ENCODE data around the gene LAMTOR2. TPM values are rescaled to one million over a fixed set of nuclear protein-coding genes. Genes with fewer than 3 reads are reported as not detected.
A peak's percentile ranks its signal among the peaks of the same experiment; 100 is the strongest.

LAMTOR2 gene
- total and polyA plus RNA-seq, 2 experiments from 2014 or later, result 67.3 to 108 TPM

DNA sequence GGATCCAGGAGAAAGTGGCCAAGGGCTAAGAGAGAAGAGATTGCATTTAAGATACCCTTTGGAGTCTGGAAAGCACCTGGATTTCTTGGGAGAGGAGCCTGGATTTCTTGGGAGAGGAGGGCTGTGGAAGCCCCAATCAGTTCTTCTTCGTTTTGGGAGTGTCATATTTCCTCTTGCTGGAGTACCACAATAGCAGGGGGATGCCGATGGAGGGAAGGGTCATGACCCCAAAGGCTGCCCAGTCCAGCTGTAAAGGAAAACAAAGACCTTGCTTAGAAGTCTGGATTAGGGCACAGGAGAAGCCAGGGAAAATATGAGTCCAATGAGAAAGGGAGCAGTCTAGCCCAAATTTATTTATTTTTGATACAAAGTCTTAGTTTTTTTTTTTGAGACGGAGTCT lies 45.2 kb upstream of the LAMTOR2 start:
- peaks cover 28% of the 10 kb centered on the region for H3F3A ChIP-seq (replicated peaks; ENCODE audit: low read depth)
- ATAC-seq (no peak), DNase-seq (ENCODE audit: low spot score) (no peak)
- peaks cover 43% of the 10 kb centered on the region for H3K36me3 ChIP-seq (ENCODE audit: insufficient read depth)
- no peaks in the 10 kb centered on the region for H3K4me1 ChIP-seq (ENCODE audit: insufficient read depth)
- peaks cover 58% of the 10 kb centered on the region for H3K36me3 Mint-ChIP-seq (ENCODE audit: low read depth)
- TF ChIP-seq, protein P1, sequence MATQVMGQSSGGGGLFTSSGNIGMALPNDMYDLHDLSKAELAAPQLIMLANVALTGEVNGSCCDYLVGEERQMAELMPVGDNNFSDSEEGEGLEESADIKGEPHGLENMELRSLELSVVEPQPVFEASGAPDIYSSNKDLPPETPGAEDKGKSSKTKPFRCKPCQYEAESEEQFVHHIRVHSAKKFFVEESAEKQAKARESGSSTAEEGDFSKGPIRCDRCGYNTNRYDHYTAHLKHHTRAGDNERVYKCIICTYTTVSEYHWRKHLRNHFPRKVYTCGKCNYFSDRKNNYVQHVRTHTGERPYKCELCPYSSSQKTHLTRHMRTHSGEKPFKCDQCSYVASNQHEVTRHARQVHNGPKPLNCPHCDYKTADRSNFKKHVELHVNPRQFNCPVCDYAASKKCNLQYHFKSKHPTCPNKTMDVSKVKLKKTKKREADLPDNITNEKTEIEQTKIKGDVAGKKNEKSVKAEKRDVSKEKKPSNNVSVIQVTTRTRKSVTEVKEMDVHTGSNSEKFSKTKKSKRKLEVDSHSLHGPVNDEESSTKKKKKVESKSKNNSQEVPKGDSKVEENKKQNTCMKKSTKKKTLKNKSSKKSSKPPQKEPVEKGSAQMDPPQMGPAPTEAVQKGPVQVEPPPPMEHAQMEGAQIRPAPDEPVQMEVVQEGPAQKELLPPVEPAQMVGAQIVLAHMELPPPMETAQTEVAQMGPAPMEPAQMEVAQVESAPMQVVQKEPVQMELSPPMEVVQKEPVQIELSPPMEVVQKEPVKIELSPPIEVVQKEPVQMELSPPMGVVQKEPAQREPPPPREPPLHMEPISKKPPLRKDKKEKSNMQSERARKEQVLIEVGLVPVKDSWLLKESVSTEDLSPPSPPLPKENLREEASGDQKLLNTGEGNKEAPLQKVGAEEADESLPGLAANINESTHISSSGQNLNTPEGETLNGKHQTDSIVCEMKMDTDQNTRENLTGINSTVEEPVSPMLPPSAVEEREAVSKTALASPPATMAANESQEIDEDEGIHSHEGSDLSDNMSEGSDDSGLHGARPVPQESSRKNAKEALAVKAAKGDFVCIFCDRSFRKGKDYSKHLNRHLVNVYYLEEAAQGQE (IDR thresholded peaks at IDR 0.05; ENCODE audit: unreplicated experiment), result no peak
- TF ChIP-seq ZNF114 (CRISPR knock-in tag; IDR thresholded peaks at IDR 0.05) (no peak), EZH2 (IDR thresholded peaks at IDR 0.05; ENCODE audit: low read depth, unreplicated experiment) (no peak), CREB1 (CRISPR knock-in tag; IDR thresholded peaks at IDR 0.05; ENCODE audit: low read depth) (no peak), ZNF462 (CRISPR knock-in tag; IDR thresholded peaks at IDR 0.05) (no peak), POLR2AphosphoS5 (IDR thresholded peaks at IDR 0.05; ENCODE audit: low read depth) (no peak), STAT1 (IDR thresholded peaks at IDR 0.05; ENCODE audit: unreplicated experiment) (no peak), JUNB (IDR thresholded peaks at IDR 0.05; ENCODE audit: unreplicated experiment) (no peak), ZNF331 (CRISPR knock-in tag; IDR thresholded peaks at IDR 0.05; ENCODE audit: low read depth) (no peak), NANOG (IDR thresholded peaks at IDR 0.05; ENCODE audit: borderline replicate concordance) (no peak), EZH2phosphoT487 (IDR thresholded peaks at IDR 0.05; ENCODE audit: unreplicated experiment) (no peak)
- TF ChIP-seq, protein P2, sequence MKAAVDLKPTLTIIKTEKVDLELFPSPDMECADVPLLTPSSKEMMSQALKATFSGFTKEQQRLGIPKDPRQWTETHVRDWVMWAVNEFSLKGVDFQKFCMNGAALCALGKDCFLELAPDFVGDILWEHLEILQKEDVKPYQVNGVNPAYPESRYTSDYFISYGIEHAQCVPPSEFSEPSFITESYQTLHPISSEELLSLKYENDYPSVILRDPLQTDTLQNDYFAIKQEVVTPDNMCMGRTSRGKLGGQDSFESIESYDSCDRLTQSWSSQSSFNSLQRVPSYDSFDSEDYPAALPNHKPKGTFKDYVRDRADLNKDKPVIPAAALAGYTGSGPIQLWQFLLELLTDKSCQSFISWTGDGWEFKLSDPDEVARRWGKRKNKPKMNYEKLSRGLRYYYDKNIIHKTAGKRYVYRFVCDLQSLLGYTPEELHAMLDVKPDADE (IDR thresholded peaks at IDR 0.05), result no peak
- TF ChIP-seq, protein P3, sequence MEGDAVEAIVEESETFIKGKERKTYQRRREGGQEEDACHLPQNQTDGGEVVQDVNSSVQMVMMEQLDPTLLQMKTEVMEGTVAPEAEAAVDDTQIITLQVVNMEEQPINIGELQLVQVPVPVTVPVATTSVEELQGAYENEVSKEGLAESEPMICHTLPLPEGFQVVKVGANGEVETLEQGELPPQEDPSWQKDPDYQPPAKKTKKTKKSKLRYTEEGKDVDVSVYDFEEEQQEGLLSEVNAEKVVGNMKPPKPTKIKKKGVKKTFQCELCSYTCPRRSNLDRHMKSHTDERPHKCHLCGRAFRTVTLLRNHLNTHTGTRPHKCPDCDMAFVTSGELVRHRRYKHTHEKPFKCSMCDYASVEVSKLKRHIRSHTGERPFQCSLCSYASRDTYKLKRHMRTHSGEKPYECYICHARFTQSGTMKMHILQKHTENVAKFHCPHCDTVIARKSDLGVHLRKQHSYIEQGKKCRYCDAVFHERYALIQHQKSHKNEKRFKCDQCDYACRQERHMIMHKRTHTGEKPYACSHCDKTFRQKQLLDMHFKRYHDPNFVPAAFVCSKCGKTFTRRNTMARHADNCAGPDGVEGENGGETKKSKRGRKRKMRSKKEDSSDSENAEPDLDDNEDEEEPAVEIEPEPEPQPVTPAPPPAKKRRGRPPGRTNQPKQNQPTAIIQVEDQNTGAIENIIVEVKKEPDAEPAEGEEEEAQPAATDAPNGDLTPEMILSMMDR (conservative IDR thresholded peaks at IDR 0.05; ENCODE audit: low read depth in 2 of 2), result no peak
- no peaks in the 10 kb centered on the region; the same call in 2 of the 3 replicates for H3K9me3 Mint-ChIP-seq
- H3K27ac ChIP-seq (ENCODE audit: low read depth), result 0 out of 2 replicates have a peak overlapping the region, but pooled peaks have one; percentile 66
- no peaks in the 10 kb centered on the region for H3K27me3 ChIP-seq (ENCODE audit: insufficient read depth)
- H3K4me2 ChIP-seq, result no peak overlapping the region
- no peak overlapping the region for H3K4me3 Mint-ChIP-seq
- no peak overlapping the region for H2AFZ ChIP-seq
- H4K20me1 ChIP-seq (replicated peaks; ENCODE audit: insufficient read depth), result peaks cover 8% of the 10 kb centered on the region
- no peak overlapping the region for H3K27ac Mint-ChIP-seq
- H3K79me2 ChIP-seq (replicated peaks; ENCODE audit: insufficient read depth), result 0 out of 2 replicates have a peak, but pooled peaks cover 5% of the 10 kb centered on the region
- H3K9me2 ChIP-seq (ENCODE audit: insufficient read depth), result no peaks in the 10 kb centered on the region
- H3K27me3 Mint-ChIP-seq (ENCODE audit: insufficient read depth, low read depth, poor library complexity), result peaks cover 5% of the 10 kb centered on the region
- no peak overlapping the region for H3K4me3 ChIP-seq
- peaks cover 2% of the 10 kb centered on the region for H3K4me1 Mint-ChIP-seq
